A549 (cell line): ENCODE results near the gene RBM10.

Experiments used
- CHD2 ChIP-seq: fragments of 150-350 bp; IDR thresholded peaks from 2 replicates; pipeline ENCODE4 v1.6.1; 2014; ENCODE audit warnings: low read length; ENCODE audit not compliant: partially characterized antibody
- CHD4 ChIP-seq: fragments of 200-600 bp; sonication (generic); IDR thresholded peaks from 2 replicates; pipeline ENCODE4 v1.6.1; 2016; ENCODE audit warnings: antibody characterized with exemption, mild to moderate bottlenecking, borderline replicate concordance
- CTCF ChIP-seq: fragments of >200 bp; sonication (Bioruptor Twin); formaldehyde crosslinking; IDR thresholded peaks from 3 replicates; pipeline ENCODE4 v1.5.1; 2016
- EHMT2 ChIP-seq: fragments of 200-600 bp; sonication (generic); IDR thresholded peaks from 2 replicates; pipeline ENCODE4 v1.6.1; 2016; ENCODE audit warnings: antibody characterized with exemption, low read depth, mild to moderate bottlenecking, moderate library complexity
- ELK1 ChIP-seq: fragments of 150-350 bp; IDR thresholded peaks from 2 replicates; pipeline ENCODE4 v1.6.1; 2014; ENCODE audit warnings: low read depth, mild to moderate bottlenecking, low read length
- HMGXB4 ChIP-seq: fragments of 250-450 bp; sonication (Bioruptor Pico); IDR thresholded peaks from 2 replicates; pipeline ENCODE4 v1.5.0; 2021; ENCODE audit warnings: mild to moderate bottlenecking, moderate library complexity, borderline replicate concordance
- JUNB ChIP-seq: fragments of >200 bp; sonication (Bioruptor Twin); formaldehyde crosslinking; IDR thresholded peaks from 2 replicates; pipeline ENCODE4 v1.6.1; 2016
- MAX ChIP-seq: IDR thresholded peaks from 2 replicates; pipeline ENCODE4 v1.6.1; 2012
- POLR2A ChIP-seq: IDR thresholded peaks from 2 replicates; pipeline ENCODE4 v1.6.1; 2012; ENCODE audit warnings: mild to moderate bottlenecking, low read length
- POLR2AphosphoS2 ChIP-seq: conservative IDR thresholded peaks from 2 replicates; pipeline ENCODE4 v1.6.1; 2012; ENCODE audit warnings: low read length, improper control_type of control experiment, inconsistent platforms
- RCOR1 ChIP-seq: fragments of 150-350 bp; IDR thresholded peaks from 2 replicates; pipeline ENCODE4 v1.6.1; 2014; ENCODE audit warnings: antibody characterized with exemption, low read length, low read depth
- REST ChIP-seq: fragments of 200-600 bp; sonication (generic); IDR thresholded peaks from 2 replicates; pipeline ENCODE4 v1.6.1; 2016; ENCODE audit warnings: antibody characterized with exemption, mild to moderate bottlenecking, moderate library complexity

GRCh38 chrX:47197526-47197925 lies 52.5 kb downstream of the RBM10 start:
- no peak for TF ChIP-seq POLR2A
- no peak for TF ChIP-seq RCOR1
- no peak for TF ChIP-seq CHD2
- TF ChIP-seq CTCF: no peak
- no peak for TF ChIP-seq POLR2AphosphoS2
- no peak for TF ChIP-seq ELK1
- TF ChIP-seq MAX: no peak
- no peak for TF ChIP-seq JUNB
- no peak for TF ChIP-seq EHMT2
- no peak for TF ChIP-seq HMGXB4 (CRISPR knock-in tag)
- TF ChIP-seq REST: no peak
- TF ChIP-seq CHD4: no peak
